GM12875 (cell line): Measurements from ENCODE around the gene IGSF9.

Source experiments
- H3K4me3 ChIP-seq: one replicate; pipeline ENCODE4 v1.5.1; 2011; ENCODE audit warnings: low read depth, low read length, control low read depth
- CTCF ChIP-seq: IDR thresholded peaks from 2 replicates; pipeline ENCODE4 v1.5.1; 2011; ENCODE audit warnings: low read depth, mild to moderate bottlenecking, control low read depth, inconsistent platforms, low read length, moderate library complexity, borderline replicate concordance; ENCODE audit not compliant: insufficient read depth

The IGSF9 gene

GRCh38 chr1:159989581-159989980, 44.2 kb upstream of the IGSF9 start:
- no peak overlapping the region for H3K4me3 ChIP-seq
- TF ChIP-seq CTCF = no peak

GRCh38 chr1:159988006-159988405, 42.6 kb upstream of the IGSF9 start:
- no peak for TF ChIP-seq CTCF
- no peak overlapping the region for H3K4me3 ChIP-seq

GRCh38 chr1:159987186-159987585, 41.8 kb upstream of the IGSF9 start:
- TF ChIP-seq CTCF = no peak
- no peak overlapping the region for H3K4me3 ChIP-seq

- H3K4me3 ChIP-seq = no peak overlapping the region
- no peak for TF ChIP-seq CTCF
Measured at GRCh38 chr1:159986531-159986930, 41.1 kb upstream of the IGSF9 start.

GRCh38 chr1:159986093-159986492, 40.7 kb upstream of the IGSF9 start:
- H3K4me3 ChIP-seq = no peak overlapping the region
- no peak for TF ChIP-seq CTCF

- TF ChIP-seq CTCF = no peak
- H3K4me3 ChIP-seq = no peak overlapping the region
Measured at GRCh38 chr1:159985473-159985872, 40.1 kb upstream of the IGSF9 start.

- no peak overlapping the region for H3K4me3 ChIP-seq
- TF ChIP-seq CTCF = no peak
Measured at GRCh38 chr1:159983681-159984080, 38.3 kb upstream of the IGSF9 start.
